DND-41 (cell line): ENCODE results near the gene LYL1.

ENCODE experiments used
- ATAC-seq: fragments of 200-7000 bp; cut with Tn5 transposase; 3 replicates; pipeline ENCODE4 v1.9.1; 2021; ENCODE audit warnings: low read depth; ENCODE audit not compliant: insufficient read depth
- DNase-seq: peaks from one replicate; pipeline ENCODE4 v3.0.0-alpha.2; 2020
- H2AFZ ChIP-seq: 2 replicates; pipeline ENCODE4 v1.6.0; 2012; ENCODE audit warnings: low read depth, low read length
- H3K27ac ChIP-seq: 2 replicates; pipeline ENCODE4 v1.5.1; 2012; ENCODE audit warnings: low read length, inconsistent platforms
- H3K27me3 ChIP-seq: fragments of 200-600 bp; sonication (generic); 2 replicates; pipeline ENCODE4 v1.6.0; 2012; ENCODE audit warnings: low read length, mild to moderate bottlenecking, inconsistent platforms; ENCODE audit not compliant: insufficient read depth, poor library complexity
- H3K36me3 ChIP-seq: 2 replicates; pipeline ENCODE4 v1.5.1; 2012; ENCODE audit warnings: low read length, inconsistent platforms; ENCODE audit not compliant: insufficient read depth
- H3K4me1 ChIP-seq: 2 replicates; pipeline ENCODE4 v1.5.1; 2012; ENCODE audit warnings: mild to moderate bottlenecking, low read length; ENCODE audit not compliant: insufficient read depth
- H3K4me2 ChIP-seq: 2 replicates; pipeline ENCODE4 v1.6.0; 2012; ENCODE audit warnings: mild to moderate bottlenecking, moderate library complexity, low read length, inconsistent platforms; ENCODE audit not compliant: insufficient read depth
- H3K4me3 ChIP-seq, 2 experiments: fragments of 200-600 bp in 1 of 2; shearing (Covaris generic) in 1 of 2; 2 replicates each; pipeline ENCODE4 v1.5.1; 2012 to 2016; ENCODE audit warnings: inconsistent platforms in 2 of 2, low read length in 2 of 2, mild to moderate bottlenecking in 2 of 2, low read depth in 1 of 2, moderate library complexity in 1 of 2
- H3K79me2 ChIP-seq: 2 replicates; pipeline ENCODE4 v1.6.0; 2012; ENCODE audit warnings: low read length, inconsistent platforms; ENCODE audit not compliant: insufficient read depth
- H3K9ac ChIP-seq: 2 replicates; pipeline ENCODE4 v1.6.0; 2012; ENCODE audit warnings: low read depth, mild to moderate bottlenecking, inconsistent platforms, low read length, moderate library complexity
- H3K9me3 ChIP-seq: 2 replicates; pipeline ENCODE4 v1.5.1; 2012; ENCODE audit warnings: low read length, moderate library complexity, mild to moderate bottlenecking, inconsistent platforms; ENCODE audit not compliant: insufficient read depth, severe bottlenecking
- H4K20me1 ChIP-seq: 2 replicates; pipeline ENCODE4 v1.6.0; 2012; ENCODE audit warnings: low read length; ENCODE audit not compliant: insufficient read depth
- CTCF ChIP-seq: IDR thresholded peaks from 2 replicates; pipeline ENCODE4 v1.5.1; 2012; ENCODE audit warnings: borderline replicate concordance, low read length, moderate library complexity, mild to moderate bottlenecking; ENCODE audit not compliant: poor library complexity, severe bottlenecking; ENCODE audit errors: extremely low read depth
- EZH2 ChIP-seq: IDR thresholded peaks from 3 replicates; pipeline ENCODE4 v1.6.1; 2012; ENCODE audit warnings: borderline replicate concordance, low read depth, mild to moderate bottlenecking, moderate library complexity, low read length, inconsistent platforms; ENCODE audit not compliant: severe bottlenecking

The LYL1 gene

GRCh38 chr19:13068085-13068846, 34.4 kb downstream of the LYL1 start:
- ATAC-seq: no peak
- no peak for TF ChIP-seq EZH2
- TF ChIP-seq CTCF: no peak
- Histone ChIP-seq H3K27ac (no peak overlapping the region), H3K36me3 (no peaks in the 10 kb centered on the region), H3K4me3 (no peak overlapping the region), H3K9ac (no peak overlapping the region), H3K4me1 (no peaks in the 10 kb centered on the region), H3K27me3 (no peaks in the 10 kb centered on the region), H3K4me2 (no peak overlapping the region), H2AFZ (no peak overlapping the region), H3K9me3 (no peaks in the 10 kb centered on the region), H4K20me1 (peaks cover 6% of the 10 kb centered on the region; the same call in 1 of the 2 replicates), H3K79me2 (no peaks in the 10 kb centered on the region)
- no peak for DNase-seq

- Histone ChIP-seq H3K4me2 (no peak overlapping the region), H3K79me2 (no peaks in the 10 kb centered on the region), H3K27ac (no peak overlapping the region), H4K20me1 (peaks cover 17% of the 10 kb centered on the region), H3K4me3 (no peak overlapping the region), H3K9me3 (no peaks in the 10 kb centered on the region), H2AFZ (no peak overlapping the region), H3K9ac (no peak overlapping the region), H3K4me1 (no peaks in the 10 kb centered on the region), H3K27me3 (no peaks in the 10 kb centered on the region), H3K36me3 (no peaks in the 10 kb centered on the region)
- ATAC-seq: no peak
- DNase-seq: no peak
- TF ChIP-seq EZH2: no peak
- TF ChIP-seq CTCF: no peak
These were observed 35.5 kb downstream of the LYL1 start for GRCh38 chr19:13066933-13067807.

GRCh38 chr19:13066226-13066625, 36.4 kb downstream of the LYL1 start:
- H3K4me3 ChIP-seq: no peak overlapping the region
- H3K27ac ChIP-seq: no peak overlapping the region
- no peak overlapping the region for H3K4me2 ChIP-seq
- ATAC-seq (no peak), DNase-seq (no peak)
- H2AFZ ChIP-seq: no peak overlapping the region
- H3K9me3 ChIP-seq: no peaks in the 10 kb centered on the region
- peaks cover 22% of the 10 kb centered on the region for H4K20me1 ChIP-seq
- peaks cover 7% of the 10 kb centered on the region for H3K4me1 ChIP-seq
- H3K79me2 ChIP-seq: no peaks in the 10 kb centered on the region
- H3K9ac ChIP-seq: no peak overlapping the region
- H3K27me3 ChIP-seq: peaks cover 6% of the 10 kb centered on the region
- H3K36me3 ChIP-seq: no peaks in the 10 kb centered on the region
- TF ChIP-seq CTCF (no peak), EZH2 (no peak)
